CD4-positive, alpha-beta T cell (primary cell): Measurements from ENCODE around the gene PPP6R2. TPM values are rescaled to one million over a fixed set of nuclear protein-coding genes. Genes with fewer than 3 reads are reported as not detected.

Experiments
- ATAC-seq: fragments of 200-7000 bp; cut with Tn5 transposase; one replicate; pipeline ENCODE4 v1.10.0; 2022; ENCODE audit warnings: mild to moderate bottlenecking; ENCODE audit not compliant: poor library complexity
- CTCF ChIA-PET: fragments of 350-600 bp; sonication (Branson Sonifier 250); formaldehyde crosslinking; loops from one replicate; lab custom pipeline; 2021; ENCODE audit warnings: antibody characterized with exemption, inconsistent platforms; lab: Charles Lee
- POLR2A ChIA-PET: fragments of 350-600 bp; sonication (Branson Sonifier 250); formaldehyde crosslinking; loops from one replicate; lab custom pipeline; 2021; ENCODE audit warnings: antibody characterized with exemption, inconsistent platforms; lab: Charles Lee
- DNase-seq, 14 experiments: peaks; one replicate each; pipeline ENCODE4 v3.0.0-alpha.2; 2013 to 2020; ENCODE audit warnings: mixed read lengths in 2 of 14
- H3K27ac ChIP-seq, 2 donors: one replicate each; pipeline versions ENCODE4 v1.5.1 to v1.7.0; 2013; ENCODE audit warnings: low read length in 2 of 2, low read depth in 1 of 2, mild to moderate bottlenecking in 1 of 2
- H3K27me3 ChIP-seq, 2 experiments: 1 replicate in 1 of 2; 2 replicates in 1 of 2; pipeline versions ENCODE4 v1.6.1 to v1.7.0; 2013; ENCODE audit warnings: low read length in 2 of 2, control low read depth in 1 of 2, mild to moderate bottlenecking in 1 of 2, moderate library complexity in 1 of 2; ENCODE audit not compliant: insufficient read depth in 2 of 2, control insufficient read depth in 1 of 2
- H3K36me3 ChIP-seq: one replicate; pipeline ENCODE4 v1.6.1; 2013; ENCODE audit warnings: low read length, control low read depth; ENCODE audit not compliant: insufficient read depth
- H3K4me1 ChIP-seq: one replicate; pipeline ENCODE4 v1.6.1; 2013; ENCODE audit warnings: low read length, control low read depth; ENCODE audit not compliant: insufficient read depth
- H3K4me3 ChIP-seq: one replicate; pipeline ENCODE4 v1.5.1; 2013; ENCODE audit warnings: mild to moderate bottlenecking, low read length, moderate library complexity
- H3K9me3 ChIP-seq, 2 experiments: 1 replicate in 1 of 2; 2 replicates in 1 of 2; pipeline versions ENCODE4 v1.6.1 to v1.7.0; 2013; ENCODE audit warnings: low read length in 2 of 2, mild to moderate bottlenecking in 2 of 2, control low read depth in 1 of 2, moderate library complexity in 1 of 2; ENCODE audit not compliant: control insufficient read depth in 1 of 2, insufficient read depth in 1 of 2
- H3K27ac Mint-ChIP-seq: one replicate; pipeline ENCODE4 v1.8.0; 2020; ENCODE audit warnings: mixed read lengths
- H3K27me3 Mint-ChIP-seq: one replicate; pipeline ENCODE4 v1.8.0; 2021; ENCODE audit warnings: mixed read lengths
- H3K36me3 Mint-ChIP-seq: one replicate; pipeline ENCODE4 v1.8.0; 2021; ENCODE audit warnings: low read depth, mixed read lengths
- H3K4me1 Mint-ChIP-seq: one replicate; pipeline ENCODE4 v1.8.0; 2021; ENCODE audit warnings: low read depth, mixed read lengths
- H3K4me3 Mint-ChIP-seq: one replicate; pipeline ENCODE4 v1.8.0; 2020; ENCODE audit warnings: mild to moderate bottlenecking, mixed read lengths
- H3K9me3 Mint-ChIP-seq: one replicate; pipeline ENCODE4 v1.8.0; 2020; ENCODE audit warnings: mixed read lengths
- CTCF ChIP-seq: fragments of 200-600 bp; IDR thresholded peaks from one replicate; pipeline ENCODE4 v1.8.0; 2022; ENCODE audit warnings: antibody characterized with exemption, mild to moderate bottlenecking
- intact Hi-C, 2 experiments: fragments of 100-400 bp; cut with DNase I in 1 of 2; cut with micrococcal nuclease in 1 of 2; formaldehyde crosslinking; loops; one replicate each; pipeline versions ENCODE4 v1.15.1 to v1.9.0; 2023 to 2025; cut with DNase I, micrococcal nuclease
- total RNA-seq, 174 experiments: library from RNA in 2 of 174; stranded (reverse) in 2 of 174; gene quantifications; one replicate each; pipeline ENCODE4 v1.2.3 and lab custom pipeline; 2021 to 2026

The PPP6R2 gene
- total RNA-seq, 2 experiments from 2014 or later = 47.1 to 48.0 TPM

- Histone ChIP-seq H3K27ac (no peak overlapping the region), H3K9me3 (no peaks in the 10 kb centered on the region), H3K36me3 (no peaks in the 10 kb centered on the region), H3K4me1 (peaks cover 12% of the 10 kb centered on the region), H3K27me3 (no peaks in the 10 kb centered on the region), H3K4me3 (no peak overlapping the region)
- ChIA-PET CTCF (no interaction called here), POLR2A (no interaction called here)
- H3K4me3 Mint-ChIP-seq = peak overlapping the region; percentile 48
- peak in 2 of 14 experiments; percentile 21 to 24 for DNase-seq
- TF ChIP-seq CTCF = no peak
- no peaks in the 10 kb centered on the region for H3K36me3 Mint-ChIP-seq
- no peaks in the 10 kb centered on the region for H3K9me3 Mint-ChIP-seq
- intact Hi-C loops = no loop called here
- H3K27me3 Mint-ChIP-seq = no peaks in the 10 kb centered on the region
- ATAC-seq = no peak
- peaks cover 12% of the 10 kb centered on the region for H3K4me1 Mint-ChIP-seq
- H3K27ac Mint-ChIP-seq = no peak overlapping the region
These were observed 147.6 kb downstream of the PPP6R2 start for GRCh38 chr22:50490531-50491308.

Other genes with a start within 250 kb of the PPP6R2 start
- under 1 TPM; 0.11 to 0.16 TPM for gene PANX2, start 172.6 kb upstream of the PPP6R2 start, total RNA-seq
- 100 to 1,000 TPM; 184 to 193 TPM for gene TRABD, start 157.4 kb upstream of the PPP6R2 start, total RNA-seq
- gene SELENOO, start 142.3 kb upstream of the PPP6R2 start, total RNA-seq = 10 to 100 TPM; 26.0 to 26.1 TPM
- gene TUBGCP6, start 98.3 kb upstream of the PPP6R2 start, total RNA-seq = 100 to 1,000 TPM; 124 to 126 TPM
- 10 to 100 TPM; 87.3 to 88.7 TPM for gene HDAC10, start 92.1 kb upstream of the PPP6R2 start, total RNA-seq
- 1 to 10 TPM; 1.2 to 1.3 TPM for gene MAPK12, start 81.6 kb upstream of the PPP6R2 start, total RNA-seq
- gene MAPK11, start 72.9 kb upstream of the PPP6R2 start, total RNA-seq = 1 to 10 TPM; 4.2 to 4.9 TPM
- gene PLXNB2, start 35.7 kb upstream of the PPP6R2 start, total RNA-seq = 1 to 10 TPM; 2.8 to 3.9 TPM
- gene DENND6B, start 16.3 kb upstream of the PPP6R2 start, total RNA-seq = 1 to 10 TPM; 1.8 to 1.9 TPM
- gene SBF1, start 131.7 kb downstream of the PPP6R2 start, total RNA-seq = 100 to 1,000 TPM; 220 to 227 TPM
- 1 to 10 TPM; 1.1 to 1.6 TPM for gene ADM2, start 138.2 kb downstream of the PPP6R2 start, total RNA-seq
- gene MIOX, start 143.5 kb downstream of the PPP6R2 start, total RNA-seq = not detected
- 100 to 1,000 TPM; 107 to 114 TPM for gene LMF2, start 164.4 kb downstream of the PPP6R2 start, total RNA-seq
- gene NCAPH2, start 164.9 kb downstream of the PPP6R2 start, total RNA-seq = 100 to 1,000 TPM; 184 to 185 TPM
- gene SCO2, start 182.3 kb downstream of the PPP6R2 start, total RNA-seq = 1 to 10 TPM in 1 of 2 experiments, under 1 TPM in 1; 0.61 to 5.6 TPM
- 10 to 100 TPM in 1 of 2 experiments, 1 to 10 TPM in 1; 9.9 to 10.0 TPM for gene TYMP, start 186.7 kb downstream of the PPP6R2 start, total RNA-seq
- 1 to 10 TPM; 2.3 TPM for gene KLHDC7B, start 202.6 kb downstream of the PPP6R2 start, total RNA-seq
- not detected for gene SYCE3, start 219.6 kb downstream of the PPP6R2 start, total RNA-seq
- 10 to 100 TPM; 59.1 to 68.3 TPM for gene CPT1B, start 235.1 kb downstream of the PPP6R2 start, total RNA-seq
- 100 to 1,000 TPM; 152 to 156 TPM for gene CHKB, start 239.5 kb downstream of the PPP6R2 start, total RNA-seq